Spinal cord (tissue), 10 donors: ENCODE measurements around the gene BBS2. TPM values are rescaled to one million over a fixed set of nuclear protein-coding genes. Genes with fewer than 3 reads are reported as not detected.
A peak's percentile ranks its signal among the peaks of the same experiment; 100 is the strongest.

Experiments
- DNase-seq, 6 donors: peaks; one replicate each; pipeline versions ENCODE4 v3.0.0 to v3.0.0-alpha.2; 2013 to 2015; ENCODE audit warnings: low spot score in 6 of 6, low read depth in 4 of 6
- H3K27ac ChIP-seq: one replicate; pipeline ENCODE4 v1.5.1; 2013; ENCODE audit warnings: low read depth, low read length, control low read depth
- H3K27me3 ChIP-seq: one replicate; pipeline ENCODE4 v1.6.1; 2013; ENCODE audit warnings: low read length; ENCODE audit not compliant: control insufficient read depth, insufficient read depth
- H3K36me3 ChIP-seq: one replicate; pipeline ENCODE4 v1.6.1; 2013; ENCODE audit warnings: low read length; ENCODE audit not compliant: control insufficient read depth, insufficient read depth
- H3K4me1 ChIP-seq: one replicate; pipeline ENCODE4 v1.6.1; 2013; ENCODE audit warnings: low read length; ENCODE audit not compliant: control insufficient read depth, insufficient read depth
- H3K4me3 ChIP-seq: one replicate; pipeline ENCODE4 v1.5.1; 2013; ENCODE audit warnings: low read depth, low read length, control low read depth
- H3K9me3 ChIP-seq: one replicate; pipeline ENCODE4 v1.6.1; 2013; ENCODE audit warnings: low read length; ENCODE audit not compliant: control insufficient read depth, insufficient read depth
- WGBS: methylation state at CpG from one replicate; pipeline ENCODE4 v1.1.5; 2013; ENCODE audit warnings: missing lambda C conversion rate; ENCODE audit not compliant: insufficient coverage; 5-methylcytosine and 5-hydroxymethylcytosine counted together
- polyA plus RNA-seq, 2 donors: library from polyadenylated mRNA; unstranded; fragments of 120-200 nt; gene quantifications; one replicate each; pipeline ENCODE4 v1.2.1, GENCODE V29; 2013; ENCODE audit not compliant: insufficient read length in 2 of 2
- total RNA-seq, 2 donors: library from RNA; depleted of rRNA in 1 of 2; stranded (reverse); fragments of 120-200 nt in 1 of 2; fragments of >200 nt in 1 of 2; gene quantifications; one replicate each; pipeline versions ENCODE4 v1.2.3 to v1.2.4, GENCODE V29; 2013 to 2014
- donor health status: healthy.

BBS2 gene
- total and polyA plus RNA-seq, 4 donors = 94.8 to 132 (median 114) TPM

GRCh38 chr16:56450275-56450985 lies 69.4 kb downstream of the BBS2 start:
- peak overlapping the region; percentile 78 for H3K27ac ChIP-seq
- peaks cover 10% of the 10 kb centered on the region for H3K36me3 ChIP-seq
- peak overlapping the region; percentile 96 for H3K4me3 ChIP-seq
- no peaks in the 10 kb centered on the region for H3K27me3 ChIP-seq
- peaks cover 15% of the 10 kb centered on the region for H3K4me1 ChIP-seq
- H3K9me3 ChIP-seq = no peaks in the 10 kb centered on the region
- DNase-seq = peak in 1 of 6 donors; percentile 4
- 0% methylated on average over 5 of the region's 18 CpGs for WGBS

GRCh38 chr16:56448005-56448404 lies 71.8 kb downstream of the BBS2 start:
- no peak overlapping the region for H3K27ac ChIP-seq

GRCh38 chr16:56447286-56447685 lies 72.5 kb downstream of the BBS2 start:
- WGBS = no CpG with 5 or more reads among the region's 2 CpGs
- H3K9me3 ChIP-seq = no peaks in the 10 kb centered on the region
- H3K4me3 ChIP-seq = no peak overlapping the region
- H3K4me1 ChIP-seq = peaks cover 12% of the 10 kb centered on the region
- no peaks in the 10 kb centered on the region for H3K27me3 ChIP-seq
- H3K36me3 ChIP-seq = peaks cover 18% of the 10 kb centered on the region
- no peak for DNase-seq
- H3K27ac ChIP-seq = no peak overlapping the region

More at GRCh38 chr16:56448005-56448404, 71.8 kb downstream of the BBS2 start:
- no peak overlapping the region for H3K4me3 ChIP-seq
- H3K4me1 ChIP-seq = peaks cover 15% of the 10 kb centered on the region
- H3K9me3 ChIP-seq = no peaks in the 10 kb centered on the region
- H3K36me3 ChIP-seq = peaks cover 18% of the 10 kb centered on the region
- DNase-seq = no peak
- H3K27me3 ChIP-seq = no peaks in the 10 kb centered on the region

GRCh38 chr16:56438038-56438437 lies 81.8 kb downstream of the BBS2 start:
- 100% methylated on average over 1 of the region's 1 CpG for WGBS
- peaks cover 28% of the 10 kb centered on the region for H3K36me3 ChIP-seq

GRCh38 chr16:56436258-56436657 lies 83.6 kb downstream of the BBS2 start:
- peak in 2 of 6 donors; percentile 7 to 28 for DNase-seq
- H3K36me3 ChIP-seq = peaks cover 28% of the 10 kb centered on the region

More at GRCh38 chr16:56438038-56438437, 81.8 kb downstream of the BBS2 start:
- Histone ChIP-seq H3K27me3 (no peaks in the 10 kb centered on the region), H3K27ac (no peak overlapping the region), H3K4me1 (no peaks in the 10 kb centered on the region), H3K4me3 (no peak overlapping the region), H3K9me3 (no peaks in the 10 kb centered on the region)
- no peak for DNase-seq

More at GRCh38 chr16:56436258-56436657, 83.6 kb downstream of the BBS2 start:
- Histone ChIP-seq H3K27me3 (no peaks in the 10 kb centered on the region), H3K4me3 (no peak overlapping the region), H3K4me1 (no peaks in the 10 kb centered on the region), H3K9me3 (no peaks in the 10 kb centered on the region), H3K27ac (no peak overlapping the region)

Other genes with a start within 250 kb of the BBS2 start
- gene AMFR, start 94.5 kb downstream of the BBS2 start, total RNA-seq = 100 to 1,000 TPM; 122 to 239 TPM
- 100 to 1,000 TPM; 124 to 133 TPM for gene AMFR, start 94.5 kb downstream of the BBS2 start, polyA plus RNA-seq
- gene NUDT21, start 68.7 kb downstream of the BBS2 start, total RNA-seq = 100 to 1,000 TPM in 1 of 2 donors, 10 to 100 TPM in 1; 96.8 to 151 TPM
- gene NUDT21, start 68.7 kb downstream of the BBS2 start, polyA plus RNA-seq = 100 to 1,000 TPM in 1 of 2 donors, 10 to 100 TPM in 1; 79.7 to 103 TPM
- 10 to 100 TPM; 45.5 to 56.3 TPM for gene OGFOD1, start 68.5 kb downstream of the BBS2 start, total RNA-seq
- gene OGFOD1, start 68.5 kb downstream of the BBS2 start, polyA plus RNA-seq = 10 to 100 TPM; 35.1 to 39.7 TPM
- gene MT4, start 45.0 kb upstream of the BBS2 start, total RNA-seq = not detected
- not detected for gene MT4, start 45.0 kb upstream of the BBS2 start, polyA plus RNA-seq
- gene MT3, start 69.5 kb upstream of the BBS2 start, total RNA-seq = 10 to 100 TPM; 32.5 to 74.1 TPM
- 100 to 1,000 TPM; 297 to 363 TPM for gene MT3, start 69.5 kb upstream of the BBS2 start, polyA plus RNA-seq
- 10 to 100 TPM in 1 of 2 donors, 1 to 10 TPM in 1; 5.6 to 22.2 TPM for gene MT2A, start 88.6 kb upstream of the BBS2 start, total RNA-seq
- gene MT2A, start 88.6 kb upstream of the BBS2 start, polyA plus RNA-seq = 10 to 100 TPM; 64.6 to 97.9 TPM
- 10 to 100 TPM; 29.5 to 37.0 TPM for gene MT1E, start 105.8 kb upstream of the BBS2 start, total RNA-seq
- 10 to 100 TPM; 38.0 to 55.8 TPM for gene MT1E, start 105.8 kb upstream of the BBS2 start, polyA plus RNA-seq
- 1 to 10 TPM; 4.0 to 4.3 TPM for gene MT1M, start 112.6 kb upstream of the BBS2 start, total RNA-seq
- 10 to 100 TPM in 1 of 2 donors, 1 to 10 TPM in 1; 6.6 to 10.5 TPM for gene MT1M, start 112.6 kb upstream of the BBS2 start, polyA plus RNA-seq
- gene MT1A, start 118.6 kb upstream of the BBS2 start, total RNA-seq = not detected
- not detected for gene MT1A, start 118.6 kb upstream of the BBS2 start, polyA plus RNA-seq
- not detected for gene MT1B, start 131.9 kb upstream of the BBS2 start, total RNA-seq
- gene MT1B, start 131.9 kb upstream of the BBS2 start, polyA plus RNA-seq = 1 to 10 TPM in 1 of 2 donors, not detected in 1; 1.1 TPM
- gene MT1F, start 137.9 kb upstream of the BBS2 start, total RNA-seq = 1 to 10 TPM; 3.6 to 4.5 TPM
- 10 to 100 TPM; 21.4 to 31.0 TPM for gene MT1F, start 137.9 kb upstream of the BBS2 start, polyA plus RNA-seq
- gene MT1G, start 148.0 kb upstream of the BBS2 start, total RNA-seq = 1 to 10 TPM; 1.7 to 1.9 TPM
- gene MT1G, start 148.0 kb upstream of the BBS2 start, polyA plus RNA-seq = 1 to 10 TPM; 1.8 to 3.1 TPM
- 1 to 10 TPM in 1 of 2 donors, not detected in 1; 1.1 TPM for gene MT1H, start 149.8 kb upstream of the BBS2 start, total RNA-seq
- gene MT1H, start 149.8 kb upstream of the BBS2 start, polyA plus RNA-seq = not detected
- gene MT1X, start 162.4 kb upstream of the BBS2 start, total RNA-seq = 10 to 100 TPM; 15.0 to 31.3 TPM
- 10 to 100 TPM; 20.7 to 29.1 TPM for gene MT1X, start 162.4 kb upstream of the BBS2 start, polyA plus RNA-seq
- 100 to 1,000 TPM; 103 to 128 TPM for gene NUP93, start 210.1 kb upstream of the BBS2 start, total RNA-seq
- 100 to 1,000 TPM; 117 to 125 TPM for gene NUP93, start 210.1 kb upstream of the BBS2 start, polyA plus RNA-seq